ENCODE results near the gene CHST4. TPM values are rescaled to one million over a fixed set of nuclear protein-coding genes. Genes with fewer than 3 reads are reported as not detected.
"Not testable (repeated sequence)": the region's sequence is repeated elsewhere in the genome, so short reads cannot be mapped to it uniquely, and the experiment has no call there.

The CHST4 gene
- total RNA-seq, 1 experiment from 2014 or later = 0.19 TPM

DNA sequence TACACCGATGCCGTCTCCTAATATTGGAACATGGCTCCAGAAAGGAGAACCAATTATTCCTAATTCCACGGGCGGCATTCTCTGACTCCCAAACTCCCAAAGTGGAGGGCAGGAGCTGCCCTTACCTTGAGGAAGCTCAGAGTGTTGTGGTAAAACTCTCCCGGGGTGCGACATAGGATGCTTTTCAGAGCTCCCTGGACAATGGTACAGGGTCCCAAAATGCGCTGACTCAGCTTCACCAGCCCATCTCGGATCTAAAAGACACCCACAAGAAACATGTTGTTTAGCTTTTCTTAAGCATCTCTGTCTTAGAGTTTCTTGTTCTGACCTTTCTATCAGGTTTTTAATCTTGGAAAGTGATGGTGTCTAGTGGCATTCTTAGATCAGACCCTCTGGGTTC is 43.9 kb downstream of the CHST4 start:
- DNase-seq (ENCODE audit: low spot score) = no peak

DNA sequence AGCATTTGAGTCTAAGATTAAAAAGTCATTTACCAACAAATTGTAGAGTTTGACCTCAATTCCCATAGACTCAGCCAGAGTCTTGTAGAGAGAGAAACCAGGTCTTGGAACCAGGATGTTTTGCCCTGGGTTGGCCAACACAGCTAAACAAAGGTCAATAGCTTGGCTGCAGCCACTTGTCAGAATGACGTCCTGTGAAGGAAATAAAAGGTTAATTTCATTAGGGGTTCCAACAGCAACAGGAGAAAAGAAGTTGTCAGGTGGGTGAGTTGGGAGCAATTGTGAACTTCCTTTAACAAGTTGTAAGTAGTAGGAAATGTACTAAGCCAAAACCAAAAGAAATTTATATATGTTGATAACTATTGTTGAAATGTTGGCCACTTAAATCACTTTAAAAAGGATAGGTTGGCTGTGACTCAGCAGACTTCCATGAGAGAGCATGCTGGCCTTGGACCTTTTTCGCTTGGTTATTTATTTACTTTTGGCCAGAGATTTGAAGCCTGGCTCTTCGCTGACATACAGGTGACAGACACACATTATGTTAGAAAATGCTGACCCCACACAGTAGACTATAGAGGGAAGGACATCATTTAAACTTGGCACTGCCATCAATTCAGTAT is 46.4 kb downstream of the CHST4 start:
- no peak for DNase-seq (ENCODE audit: low spot score)

DNA sequence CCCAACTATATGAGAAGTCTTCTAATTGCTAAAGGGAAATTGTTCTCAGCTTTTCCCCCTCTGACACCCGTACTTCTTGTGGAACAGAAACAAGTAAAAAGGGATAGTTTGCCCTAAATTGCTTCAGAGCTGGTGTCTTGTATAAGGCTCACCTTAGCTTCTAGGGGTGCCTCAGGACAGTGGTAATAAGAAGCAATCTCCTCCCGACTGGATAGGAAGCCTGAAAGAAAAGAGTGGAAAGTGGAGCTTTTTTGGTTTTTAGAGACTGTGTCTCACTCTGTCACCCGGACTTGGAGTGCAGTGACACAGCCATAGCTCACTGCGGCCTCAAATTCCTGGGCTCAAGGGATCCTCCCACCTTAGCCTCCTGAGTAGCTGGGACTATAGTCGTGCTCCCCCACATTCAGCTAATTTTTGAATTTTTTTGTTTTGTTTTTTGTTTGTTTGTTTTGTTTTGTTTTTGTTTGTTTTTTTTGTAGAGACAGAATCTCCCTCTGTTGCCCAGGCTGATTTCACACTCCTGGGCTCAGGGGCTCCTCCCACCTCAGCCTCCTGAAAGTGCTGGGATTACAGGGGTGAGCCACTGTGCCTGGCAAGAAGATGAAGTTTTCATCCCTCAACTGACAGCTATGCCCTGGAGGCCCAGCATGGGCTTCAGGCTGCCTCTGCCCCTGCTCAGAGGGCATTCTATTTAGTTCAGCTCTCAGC is 47.3 kb downstream of the CHST4 start:
- DNase-seq (ENCODE audit: low spot score) = no peak

DNA sequence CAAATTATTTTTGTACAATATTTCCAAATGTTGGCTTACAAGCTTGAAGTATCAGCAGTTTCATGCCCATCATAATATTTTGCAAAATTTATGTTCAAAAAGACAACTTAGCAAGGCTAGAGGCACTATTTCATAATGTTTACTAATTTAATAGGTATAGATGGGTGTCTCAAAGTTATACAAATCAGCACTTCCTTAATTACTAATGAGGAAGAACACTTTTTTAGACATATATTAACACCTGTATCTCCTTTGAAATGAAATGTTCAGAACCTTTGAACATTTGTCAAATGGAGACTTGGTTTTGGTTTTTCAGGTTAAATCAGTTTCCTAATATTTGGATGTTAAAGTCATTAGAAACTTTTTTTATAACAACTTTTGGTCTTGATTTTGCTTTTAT is 48.5 kb downstream of the CHST4 start:
- DNase-seq (ENCODE audit: low spot score) = no peak

DNA sequence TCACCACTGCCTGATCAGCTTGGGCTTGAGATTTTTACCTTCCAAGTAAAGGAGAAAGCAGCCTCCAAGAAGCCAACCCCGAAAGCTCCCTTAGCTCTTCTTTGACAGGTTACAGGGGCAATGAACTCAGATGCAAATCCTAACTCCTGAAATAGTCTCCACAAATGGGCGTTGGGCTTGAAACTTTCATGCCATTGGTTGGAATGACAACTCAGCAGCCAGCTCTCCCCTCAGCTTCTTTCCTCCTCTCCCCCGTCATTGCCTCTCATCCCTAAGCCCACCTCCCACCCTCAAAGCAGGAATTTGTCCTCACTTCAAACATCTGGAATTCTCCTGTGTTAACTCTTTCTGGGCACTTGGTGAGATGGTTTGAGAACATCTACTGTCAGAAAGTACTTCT is 50.7 kb downstream of the CHST4 start, which contains the start of gene TAT:
Gene TAT (minus strand): TSS at position 122 of the 400 bp plus-strand sequence. CDS start 677 bp downstream, outside the sequence.
- DNase-seq (ENCODE audit: low spot score) = no peak

DNA sequence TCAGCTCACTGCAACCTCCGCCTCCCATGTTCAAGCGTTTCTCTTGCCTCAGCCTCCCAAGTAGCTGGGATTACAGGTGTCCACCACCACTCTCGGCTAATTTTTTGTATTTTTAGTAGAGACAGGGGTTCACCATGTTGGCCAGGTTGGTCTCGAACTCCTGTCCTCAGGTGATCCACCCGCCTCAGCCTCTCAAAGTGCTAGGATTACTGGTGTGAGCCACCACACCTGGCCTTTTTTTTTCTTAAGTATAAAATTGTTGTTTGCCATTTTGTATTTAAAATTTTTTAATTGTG is 56.3 kb downstream of the CHST4 start:
- DNase-seq (ENCODE audit: low spot score) = not testable (repeated sequence)

DNA sequence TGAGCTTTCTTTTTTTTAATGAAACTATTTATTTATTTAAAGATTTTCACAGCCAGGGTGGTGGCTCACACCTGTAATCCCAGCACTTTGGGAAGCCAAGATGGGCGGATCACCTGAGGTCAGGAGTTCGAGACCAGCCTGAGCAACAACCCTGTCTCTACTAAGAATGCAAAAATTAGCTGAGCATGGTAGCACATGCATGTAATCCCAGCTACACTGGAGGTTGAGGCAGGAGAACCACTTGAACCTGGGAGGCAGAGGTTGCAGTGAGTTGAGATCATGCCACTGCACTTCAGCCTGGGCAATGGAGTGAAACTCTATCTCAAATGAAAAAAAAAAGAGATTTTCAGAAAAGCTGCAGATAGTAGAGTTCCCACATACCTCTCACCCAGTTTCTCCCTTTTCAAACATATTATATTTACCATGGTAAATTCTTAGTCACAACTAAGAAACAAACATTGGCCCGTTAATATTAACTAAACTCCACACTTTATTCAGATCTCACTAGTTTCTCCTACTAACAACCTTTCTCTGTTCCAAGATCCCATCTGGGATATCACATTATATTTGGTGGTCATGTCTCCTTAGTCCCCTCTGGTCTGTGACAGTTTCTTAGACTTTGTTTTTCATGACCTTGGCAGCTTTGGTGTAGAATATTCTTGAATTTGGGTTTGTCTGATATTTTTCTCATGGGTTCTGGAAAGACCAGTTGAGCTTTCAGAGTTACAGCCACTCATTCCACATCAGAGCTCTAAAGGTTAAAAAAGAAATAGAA is 58.5 kb downstream of the CHST4 start:
- DNase-seq (ENCODE audit: low spot score) = no peak

DNA sequence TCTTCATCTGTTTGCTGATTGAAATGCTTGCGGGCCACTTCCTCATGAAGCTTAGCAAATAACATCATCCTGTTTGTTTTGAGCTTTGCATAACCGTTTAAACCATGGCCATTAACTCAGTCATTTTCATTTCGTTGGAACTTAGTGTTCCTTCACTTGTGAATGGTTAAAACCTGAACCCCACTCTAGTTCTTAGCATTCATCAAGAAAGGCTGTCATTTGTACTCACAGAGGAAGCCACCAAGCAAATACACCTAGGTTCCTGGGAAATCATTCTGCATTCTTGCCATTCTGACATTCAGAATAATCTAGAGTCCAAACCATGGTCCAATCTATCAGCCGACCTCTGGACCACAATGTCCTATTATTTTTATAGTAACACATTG is 59.1 kb downstream of the CHST4 start:
- no peak for DNase-seq (ENCODE audit: low spot score)

Other genes with a start within 250 kb of the CHST4 start
- gene CMTR2, start 237.0 kb upstream of the CHST4 start, total RNA-seq (2014; rRNA removed; shearing (Covaris generic)) = 25.1 and 27.0 TPM in 2 replicates
- gene CALB2, start 167.7 kb upstream of the CHST4 start, total RNA-seq (2014; rRNA removed; shearing (Covaris generic)) = 30.2 and 32.3 TPM in 2 replicates
- not detected in 2 replicates for gene TLE7, start 84.4 kb upstream of the CHST4 start, total RNA-seq (2014; rRNA removed; shearing (Covaris generic))
- gene ZNF23, start 64.2 kb upstream of the CHST4 start, total RNA-seq (2014; rRNA removed; shearing (Covaris generic)) = 9.0 and 10.0 TPM in 2 replicates
- 3.3 and 7.1 TPM in 2 replicates for gene ZNF19, start 37.1 kb upstream of the CHST4 start, total RNA-seq (2014; rRNA removed; shearing (Covaris generic))
- not detected in 2 replicates for gene TAT, start 50.7 kb downstream of the CHST4 start, total RNA-seq (2014; rRNA removed; shearing (Covaris generic))
- not detected in 2 replicates for gene MARVELD3, start 99.8 kb downstream of the CHST4 start, total RNA-seq (2014; rRNA removed; shearing (Covaris generic))
- 1.8 and 3.8 TPM in 2 replicates for gene PHLPP2, start 198.3 kb downstream of the CHST4 start, total RNA-seq (2014; rRNA removed; shearing (Covaris generic))

Measured in H4 (cell line).